ENCODE measurements around the gene C2.

Gene C2

DNA sequence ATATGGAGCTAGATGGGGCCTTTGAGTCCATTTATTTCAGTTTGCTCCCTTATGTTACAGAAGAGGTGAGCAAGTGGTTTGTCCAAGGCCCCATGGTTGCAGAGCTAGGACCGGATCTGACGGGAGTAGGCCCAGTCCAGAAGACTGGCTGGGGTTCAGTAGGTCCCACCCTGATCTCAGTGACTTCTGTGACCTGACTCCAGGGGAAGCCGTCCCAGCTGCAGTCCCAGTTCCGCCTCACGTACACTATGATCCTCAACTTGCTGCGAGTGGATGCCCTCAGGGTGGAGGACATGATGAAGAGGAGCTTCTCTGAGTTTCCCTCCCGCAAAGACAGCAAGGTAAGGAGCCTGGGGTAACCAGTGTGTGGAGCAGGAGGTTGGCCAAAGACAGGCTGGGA, 39.0 kb downstream of the C2 start:
- Histone ChIP-seq H3K4me3 (ENCODE audit: low read length) (no peak overlapping the region), H3K9ac (ENCODE audit: low read depth, low read length) (no peak overlapping the region), H3K27me3 (ENCODE audit: insufficient read depth, low read length) (no peaks in the 10 kb centered on the region), H3K27ac (ENCODE audit: low read length) (no peak overlapping the region), H3K9me3 (ENCODE audit: insufficient read depth, low read depth, low read length) (no peaks in the 10 kb centered on the region), H3K36me3 (ENCODE audit: insufficient read depth, low read depth, low read length) (peaks cover 87% of the 10 kb centered on the region), H3K4me1 (ENCODE audit: insufficient read depth, low read length) (no peaks in the 10 kb centered on the region)

DNA sequence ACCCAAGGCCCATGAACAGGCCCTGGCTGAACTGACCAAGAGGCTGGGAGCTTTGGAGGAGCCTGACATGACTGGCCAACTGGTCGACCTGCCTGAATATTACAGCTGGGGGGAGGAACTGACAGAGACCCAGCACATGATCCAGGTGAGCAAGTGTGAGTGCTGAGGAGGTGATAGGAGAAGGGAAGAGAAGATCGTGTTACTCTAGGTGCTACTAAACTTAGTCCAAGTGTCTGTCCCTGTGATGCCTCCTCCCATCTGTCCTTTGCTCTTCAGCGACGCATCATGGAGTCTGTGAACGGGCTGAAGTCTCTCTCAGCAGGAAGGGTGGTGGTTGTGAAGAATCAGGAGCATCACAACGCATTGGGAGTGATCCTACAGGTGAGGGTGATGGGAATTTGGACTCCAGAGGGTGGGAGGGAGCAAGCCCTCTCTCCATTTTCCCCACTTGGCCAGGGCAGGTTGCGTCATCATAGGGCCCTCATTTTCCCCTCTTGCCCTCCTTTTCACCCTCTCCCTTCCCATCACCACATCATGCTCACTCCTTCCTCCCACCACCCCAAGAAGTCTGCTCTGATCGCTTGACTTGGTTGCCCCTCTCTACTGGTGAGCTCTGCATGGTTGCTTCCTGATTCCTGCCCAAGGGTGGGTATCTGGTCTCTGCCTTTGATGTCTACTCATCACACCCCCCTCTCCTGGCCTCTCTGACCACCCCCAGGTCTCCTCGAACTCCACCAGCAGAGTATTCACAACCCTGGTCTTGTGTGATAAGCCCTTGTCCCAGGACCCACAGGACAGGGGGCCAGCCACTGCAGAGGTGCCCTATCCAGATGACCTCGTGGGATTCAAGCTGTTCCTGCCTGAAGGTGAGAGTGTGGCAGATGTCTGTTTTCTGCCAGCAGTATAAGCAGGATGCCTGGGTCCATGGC, 39.7 kb downstream of the C2 start:
- no peak overlapping the region for H3K9ac ChIP-seq (ENCODE audit: low read depth, low read length)
- H3K4me1 ChIP-seq (ENCODE audit: insufficient read depth, low read length), result no peaks in the 10 kb centered on the region
- H3K9me3 ChIP-seq (ENCODE audit: insufficient read depth, low read depth, low read length), result no peaks in the 10 kb centered on the region
- H3K27me3 ChIP-seq (ENCODE audit: insufficient read depth, low read length), result no peaks in the 10 kb centered on the region
- H3K27ac ChIP-seq (ENCODE audit: low read length), result no peak overlapping the region
- H3K36me3 ChIP-seq (ENCODE audit: insufficient read depth, low read depth, low read length), result peaks cover 80% of the 10 kb centered on the region
- H3K4me3 ChIP-seq (ENCODE audit: low read length), result no peak overlapping the region

DNA sequence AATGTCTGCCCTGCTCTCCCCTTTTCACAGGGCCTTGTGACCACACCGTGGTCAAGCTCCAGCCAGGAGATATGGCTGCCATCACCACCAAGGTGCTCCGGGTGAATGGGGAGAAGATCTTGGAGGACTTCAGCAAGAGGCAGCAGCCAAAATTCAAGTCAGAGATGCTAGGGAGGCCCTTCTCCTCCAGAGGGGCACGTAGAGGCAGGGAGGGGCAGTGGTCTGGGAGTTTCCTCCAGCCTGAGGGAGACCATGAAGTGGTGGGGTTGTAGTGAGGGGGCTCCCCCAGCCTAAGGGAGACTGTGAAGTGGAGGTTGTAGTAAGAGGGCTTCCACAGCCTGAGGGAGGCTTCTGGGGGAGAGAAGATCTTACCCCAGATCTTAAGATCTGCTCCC, 40.4 kb downstream of the C2 start:
- Histone ChIP-seq H3K36me3 (ENCODE audit: insufficient read depth, low read depth, low read length) (peaks cover 73% of the 10 kb centered on the region), H3K27ac (ENCODE audit: low read length) (no peak overlapping the region), H3K9ac (ENCODE audit: low read depth, low read length) (no peak overlapping the region), H3K4me1 (ENCODE audit: insufficient read depth, low read length) (no peaks in the 10 kb centered on the region; the same call in 1 of the 2 replicates), H3K9me3 (ENCODE audit: insufficient read depth, low read depth, low read length) (no peaks in the 10 kb centered on the region), H3K4me3 (ENCODE audit: low read length) (no peak overlapping the region), H3K27me3 (ENCODE audit: insufficient read depth, low read length) (no peaks in the 10 kb centered on the region)

DNA sequence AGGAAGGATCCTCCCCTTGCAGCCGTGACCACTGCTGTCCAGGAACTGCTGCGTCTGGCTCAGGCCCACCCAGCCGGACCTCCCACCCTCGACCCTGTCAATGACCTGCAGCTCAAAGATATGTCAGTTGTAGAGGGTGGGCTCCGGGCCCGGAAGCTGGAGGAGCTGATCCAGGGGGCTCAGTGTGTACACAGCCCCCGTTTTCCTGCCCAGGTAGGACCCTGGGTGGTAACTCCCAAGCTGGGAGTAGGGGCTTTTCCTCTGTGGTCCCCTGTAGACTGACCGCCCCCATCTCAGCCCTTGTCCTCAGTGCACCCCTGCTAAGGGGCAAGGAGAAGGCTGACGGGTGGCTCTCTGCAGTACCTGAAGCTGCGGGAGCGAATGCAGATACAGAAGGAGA, 40.8 kb downstream of the C2 start:
- Histone ChIP-seq H3K4me1 (ENCODE audit: insufficient read depth, low read length) (no peaks in the 10 kb centered on the region; the same call in 1 of the 2 replicates), H3K4me3 (ENCODE audit: low read length) (no peak overlapping the region), H3K27me3 (ENCODE audit: insufficient read depth, low read length) (no peaks in the 10 kb centered on the region), H3K27ac (ENCODE audit: low read length) (no peak overlapping the region), H3K9me3 (ENCODE audit: insufficient read depth, low read depth, low read length) (no peaks in the 10 kb centered on the region), H3K9ac (ENCODE audit: low read depth, low read length) (no peak overlapping the region), H3K36me3 (ENCODE audit: insufficient read depth, low read depth, low read length) (peaks cover 70% of the 10 kb centered on the region)

DNA sequence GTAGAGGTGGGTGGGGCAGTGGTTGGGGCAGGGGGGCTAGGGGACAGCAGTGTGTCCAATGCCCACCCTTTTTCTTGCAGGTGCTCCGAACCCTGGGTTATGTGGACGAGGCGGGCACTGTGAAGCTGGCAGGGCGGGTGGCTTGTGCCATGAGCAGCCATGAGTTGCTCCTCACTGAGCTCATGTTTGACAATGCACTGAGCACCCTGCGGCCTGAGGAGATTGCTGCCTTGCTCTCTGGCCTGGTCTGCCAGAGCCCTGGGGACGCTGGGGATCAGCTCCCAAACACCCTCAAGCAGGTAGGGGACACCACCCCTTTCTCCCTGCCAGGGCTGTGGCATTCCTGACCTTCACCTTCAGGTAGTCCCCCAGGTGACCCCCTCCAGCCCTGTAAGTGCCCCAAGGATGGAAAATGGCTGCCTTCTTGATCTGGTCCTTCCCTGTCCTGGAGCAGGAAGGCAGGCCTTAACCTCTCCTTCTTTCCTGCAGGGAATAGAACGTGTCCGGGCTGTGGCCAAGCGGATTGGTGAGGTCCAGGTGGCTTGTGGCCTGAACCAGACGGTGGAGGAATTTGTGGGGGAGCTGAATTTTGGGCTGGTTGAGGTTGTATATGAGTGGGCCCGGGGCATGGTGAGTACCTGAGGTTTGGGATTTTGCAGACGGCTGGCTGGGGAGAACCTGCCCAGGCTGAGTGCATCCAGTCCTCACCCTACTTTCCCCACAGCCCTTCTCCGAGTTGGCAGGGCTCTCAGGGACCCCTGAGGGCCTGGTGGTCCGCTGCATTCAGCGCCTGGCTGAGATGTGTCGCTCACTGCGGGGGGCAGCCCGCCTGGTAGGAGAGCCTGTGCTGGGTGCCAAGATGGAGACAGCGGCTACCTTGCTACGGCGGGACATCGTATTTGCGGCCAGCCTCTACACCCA, 41.5 kb downstream of the C2 start:
- Histone ChIP-seq H3K9me3 (ENCODE audit: insufficient read depth, low read depth, low read length) (no peaks in the 10 kb centered on the region), H3K36me3 (ENCODE audit: insufficient read depth, low read depth, low read length) (peaks cover 63% of the 10 kb centered on the region), H3K27ac (ENCODE audit: low read length) (no peak overlapping the region), H3K9ac (ENCODE audit: low read depth, low read length) (no peak overlapping the region), H3K27me3 (ENCODE audit: insufficient read depth, low read length) (no peaks in the 10 kb centered on the region), H3K4me1 (ENCODE audit: insufficient read depth, low read length) (no peaks in the 10 kb centered on the region; the same call in 1 of the 2 replicates), H3K4me3 (ENCODE audit: low read length) (no peak overlapping the region)

DNA sequence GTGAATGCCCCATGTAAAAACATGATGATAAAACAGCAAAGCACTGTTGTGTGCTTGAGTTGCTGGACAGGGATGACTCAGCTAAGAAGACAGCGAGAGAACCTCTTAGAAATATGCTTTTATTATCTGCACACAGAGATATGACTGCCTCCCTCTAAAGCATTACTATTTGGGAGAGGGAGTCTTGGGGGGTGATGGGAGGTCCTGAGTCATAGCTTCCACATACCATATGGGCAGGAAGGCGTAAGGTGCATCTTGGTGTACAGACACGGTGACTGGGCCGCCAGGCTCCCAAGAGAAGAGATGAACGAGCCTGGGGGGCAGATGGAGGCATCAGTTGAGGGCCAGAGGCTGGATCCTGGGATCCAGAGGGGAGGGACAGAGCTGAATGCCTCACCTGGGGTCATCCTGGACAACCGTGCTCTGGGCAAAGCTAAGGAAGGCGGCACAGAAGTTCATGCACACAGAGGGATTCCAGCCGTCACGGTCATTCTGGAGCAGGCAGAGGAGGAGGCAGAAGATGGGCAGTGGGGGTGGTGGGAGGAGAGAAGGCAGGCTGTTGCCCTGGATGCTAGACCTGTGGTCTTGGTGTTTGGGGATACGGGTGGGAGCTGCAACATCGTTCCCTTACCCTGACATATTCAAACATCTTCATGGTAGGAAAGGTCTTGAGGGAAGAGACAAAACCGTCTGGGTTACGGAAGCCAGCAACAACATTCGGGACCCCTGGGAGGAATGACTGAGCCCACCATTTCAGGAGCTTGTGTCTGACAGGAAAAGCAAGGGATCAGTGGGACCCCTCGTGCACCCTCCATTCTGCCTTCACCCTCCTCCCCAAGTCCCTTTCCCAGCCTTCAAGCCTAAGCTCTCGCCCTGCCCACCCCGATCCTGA, 42.4 kb downstream of the C2 start:
- Histone ChIP-seq H3K9me3 (ENCODE audit: insufficient read depth, low read depth, low read length) (no peaks in the 10 kb centered on the region), H3K36me3 (ENCODE audit: insufficient read depth, low read depth, low read length) (peaks cover 55% of the 10 kb centered on the region), H3K9ac (ENCODE audit: low read depth, low read length) (no peak overlapping the region), H3K27me3 (ENCODE audit: insufficient read depth, low read length) (no peaks in the 10 kb centered on the region), H3K4me3 (ENCODE audit: low read length) (no peak overlapping the region), H3K4me1 (ENCODE audit: insufficient read depth, low read length) (no peaks in the 10 kb centered on the region; the same call in 1 of the 2 replicates), H3K27ac (ENCODE audit: low read length) (no peak overlapping the region)

DNA sequence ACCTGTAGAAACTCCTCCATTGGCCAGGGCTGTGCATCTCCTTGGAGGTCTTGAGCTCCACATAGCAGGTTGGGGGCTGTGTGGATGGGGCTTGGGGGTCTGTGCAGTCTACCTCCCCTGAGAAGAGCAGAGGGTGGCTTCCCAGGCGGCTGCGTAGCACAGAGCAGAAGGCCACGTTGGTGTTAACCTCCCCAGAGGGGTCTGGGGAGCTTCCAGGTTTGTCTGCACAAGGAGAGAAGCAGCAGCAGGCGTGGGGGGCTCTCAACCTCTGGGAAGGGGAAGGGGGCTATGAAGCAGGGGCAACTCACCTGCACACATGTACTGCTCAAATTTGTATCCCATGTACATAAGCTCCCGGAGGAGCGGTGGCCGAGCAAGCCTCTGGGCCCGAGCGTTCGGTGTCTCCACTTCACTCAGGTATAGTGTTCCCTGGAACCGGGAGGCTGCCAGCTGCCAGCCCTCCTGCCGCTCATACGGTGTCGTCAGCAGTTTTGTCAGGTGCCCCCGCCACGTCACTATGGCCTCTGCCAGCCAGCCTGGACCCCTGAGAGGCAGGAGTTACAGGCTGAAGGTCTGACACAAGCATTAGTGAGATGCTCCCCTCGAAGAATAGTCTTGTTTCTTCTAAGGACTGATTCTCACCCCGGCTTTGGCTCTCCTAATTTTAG, 43.2 kb downstream of the C2 start:
- H3K27me3 ChIP-seq (ENCODE audit: insufficient read depth, low read length), result no peaks in the 10 kb centered on the region
- H3K4me3 ChIP-seq (ENCODE audit: low read length), result peak overlapping the region; percentile 81
- H3K27ac ChIP-seq (ENCODE audit: low read length), result no peak overlapping the region
- H3K9ac ChIP-seq (ENCODE audit: low read depth, low read length), result no peak overlapping the region
- no peaks in the 10 kb centered on the region; the same call in 1 of the 2 replicates for H3K4me1 ChIP-seq (ENCODE audit: insufficient read depth, low read length)
- peaks cover 48% of the 10 kb centered on the region for H3K36me3 ChIP-seq (ENCODE audit: insufficient read depth, low read depth, low read length)
- no peaks in the 10 kb centered on the region for H3K9me3 ChIP-seq (ENCODE audit: insufficient read depth, low read depth, low read length)

DNA sequence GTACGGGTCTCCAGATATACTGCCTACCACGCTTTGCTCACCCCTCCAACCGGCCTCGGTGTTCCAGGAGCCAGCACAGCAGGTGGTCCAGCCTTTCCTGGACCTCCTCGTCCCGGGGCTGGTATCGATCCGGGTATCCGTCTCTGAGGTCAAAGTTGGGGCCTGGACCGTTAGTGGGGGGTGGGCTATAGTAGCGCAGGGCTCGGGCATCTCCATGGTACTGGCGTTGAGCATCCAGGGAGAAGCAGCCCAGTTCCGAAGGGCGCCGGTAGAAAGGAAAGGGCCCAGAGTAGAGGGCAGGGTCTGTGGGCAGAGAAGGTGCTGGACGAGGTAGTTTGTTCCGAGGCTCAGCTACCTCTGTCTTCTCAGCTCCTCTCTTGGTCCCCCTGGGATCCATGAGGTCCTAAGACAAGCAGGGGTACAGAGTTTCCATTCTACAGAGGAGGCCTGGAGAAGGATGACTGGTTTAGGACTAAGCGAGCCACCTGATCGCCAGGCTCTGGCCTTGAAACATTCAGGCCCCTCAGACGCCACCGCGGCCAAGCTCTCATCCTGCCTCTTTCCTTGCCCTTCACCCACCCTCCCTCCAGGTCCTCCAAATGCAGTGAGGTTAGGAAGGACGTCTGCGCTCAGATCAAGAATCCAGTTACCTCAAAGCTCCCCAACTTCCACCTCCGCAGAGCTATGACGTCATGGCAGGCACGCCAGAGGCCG, 43.9 kb downstream of the C2 start:
- no peaks in the 10 kb centered on the region; the same call in 1 of the 2 replicates for H3K4me1 ChIP-seq (ENCODE audit: insufficient read depth, low read length)
- peak overlapping the region; percentile 58 for H3K27ac ChIP-seq (ENCODE audit: low read length)
- no peaks in the 10 kb centered on the region for H3K27me3 ChIP-seq (ENCODE audit: insufficient read depth, low read length)
- peak overlapping the region; percentile 83 for H3K9ac ChIP-seq (ENCODE audit: low read depth, low read length)
- H3K4me3 ChIP-seq (ENCODE audit: low read length), result peak overlapping the region; percentile 81
- no peaks in the 10 kb centered on the region for H3K9me3 ChIP-seq (ENCODE audit: insufficient read depth, low read depth, low read length)
- peaks cover 41% of the 10 kb centered on the region for H3K36me3 ChIP-seq (ENCODE audit: insufficient read depth, low read depth, low read length)

DNA sequence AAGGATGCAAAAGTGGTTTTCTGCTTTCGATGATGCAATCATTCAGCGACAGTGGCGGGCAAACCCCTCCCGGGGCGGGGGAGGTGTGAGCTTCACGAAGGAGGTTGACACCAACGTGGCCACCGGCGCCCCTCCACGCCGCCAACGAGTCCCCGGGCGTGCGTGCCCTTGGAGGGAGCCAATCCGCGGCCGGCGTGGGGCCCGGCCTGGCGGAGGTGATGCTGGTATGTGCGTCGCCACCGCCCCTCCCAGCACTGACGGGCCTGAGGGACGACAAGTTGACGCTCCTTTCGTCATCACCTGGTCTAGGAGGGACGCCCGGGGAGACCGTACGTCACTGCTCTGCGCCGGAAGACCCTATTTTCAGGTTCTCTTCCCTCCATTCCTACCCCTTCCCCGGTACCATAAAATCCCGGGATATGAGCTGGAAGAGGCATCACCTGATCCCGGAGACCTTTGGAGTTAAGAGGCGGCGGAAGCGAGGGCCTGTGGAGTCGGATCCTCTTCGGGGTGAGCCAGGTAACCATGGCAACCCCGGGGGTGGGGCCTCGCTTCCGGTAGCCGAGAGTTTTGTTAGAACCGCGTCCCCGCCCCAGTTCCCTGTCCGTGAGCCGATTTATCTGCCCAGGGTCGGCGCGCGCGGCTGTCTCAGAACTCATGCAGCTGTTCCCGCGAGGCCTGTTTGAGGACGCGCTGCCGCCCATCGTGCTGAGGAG, 44.6 kb downstream of the C2 start, which contains the start of gene DXO:
DXO (minus strand) TSS at position 146 of the 716 bp plus-strand sequence. CDS start 463 bp downstream, outside the sequence.
- Histone ChIP-seq H3K4me3 (ENCODE audit: low read length) (peak within 1 kb of the TSS; percentile 81), H3K27me3 (ENCODE audit: insufficient read depth, low read length) (no peaks in the 10 kb centered on the region), H3K9me3 (ENCODE audit: insufficient read depth, low read depth, low read length) (no peaks in the 10 kb centered on the region; the same call in 1 of the 2 replicates), H3K9ac (ENCODE audit: low read depth, low read length) (peak within 1 kb of the TSS; percentile 83), H3K27ac (ENCODE audit: low read length) (peak within 1 kb of the TSS; percentile 58), H3K36me3 (ENCODE audit: insufficient read depth, low read depth, low read length) (peaks cover 33% of the 10 kb centered on the region), H3K4me1 (ENCODE audit: insufficient read depth, low read length) (no peaks in the 10 kb centered on the region; the same call in 1 of the 2 replicates)

Data from iPS-20b (cell line).